ENCODE measurements around the gene CSRP2. TPM values are rescaled to one million over a fixed set of nuclear protein-coding genes. Genes with fewer than 3 reads are reported as not detected.

Gene CSRP2
- total and polyA plus RNA-seq, 4 experiments from 2014 or later = 0.11 to 0.83 TPM; not detected in 2

- Mint-ChIP-seq H3K27me3 (peaks cover 4 to 16% of the 10 kb centered on the region in 2 donors), H3K4me1 (no peaks in the 10 kb centered on the region), H3K27ac (no peak overlapping the region), H3K4me3 (no peak overlapping the region), H3K9me3 (no peaks in the 10 kb centered on the region), H3K36me3 (no peaks in the 10 kb centered on the region)
- H3K36me3 ChIP-seq (ENCODE audit: insufficient read depth, low read length) = no peaks in the 10 kb centered on the region
- H3K27ac ChIP-seq (ENCODE audit: low read depth, low read length) = no peak overlapping the region
- H3K9me3 ChIP-seq (ENCODE audit: control insufficient read depth in 1 of 2, low read length in 2 of 2) = no peaks in the 10 kb centered on the region
- no peak for DNase-seq
- CTCF ChIA-PET (ENCODE audit: partially characterized antibody) = no interaction called here
- intact Hi-C loops (cut with micrococcal nuclease) = no loop called here
- no peaks in the 10 kb centered on the region for H3K4me1 ChIP-seq (ENCODE audit: insufficient read depth, low read length)
- no peaks in the 10 kb centered on the region for H3K27me3 ChIP-seq (ENCODE audit: insufficient read depth, low read length)
- H3K4me3 ChIP-seq (ENCODE audit: low read length in 2 of 2) = no peak overlapping the region
- POLR2A ChIA-PET (ENCODE audit: partially characterized antibody) = no interaction called here
Observed at GRCh38 chr12:76920172-76921099, 41.6 kb upstream of the CSRP2 start.

DNA sequence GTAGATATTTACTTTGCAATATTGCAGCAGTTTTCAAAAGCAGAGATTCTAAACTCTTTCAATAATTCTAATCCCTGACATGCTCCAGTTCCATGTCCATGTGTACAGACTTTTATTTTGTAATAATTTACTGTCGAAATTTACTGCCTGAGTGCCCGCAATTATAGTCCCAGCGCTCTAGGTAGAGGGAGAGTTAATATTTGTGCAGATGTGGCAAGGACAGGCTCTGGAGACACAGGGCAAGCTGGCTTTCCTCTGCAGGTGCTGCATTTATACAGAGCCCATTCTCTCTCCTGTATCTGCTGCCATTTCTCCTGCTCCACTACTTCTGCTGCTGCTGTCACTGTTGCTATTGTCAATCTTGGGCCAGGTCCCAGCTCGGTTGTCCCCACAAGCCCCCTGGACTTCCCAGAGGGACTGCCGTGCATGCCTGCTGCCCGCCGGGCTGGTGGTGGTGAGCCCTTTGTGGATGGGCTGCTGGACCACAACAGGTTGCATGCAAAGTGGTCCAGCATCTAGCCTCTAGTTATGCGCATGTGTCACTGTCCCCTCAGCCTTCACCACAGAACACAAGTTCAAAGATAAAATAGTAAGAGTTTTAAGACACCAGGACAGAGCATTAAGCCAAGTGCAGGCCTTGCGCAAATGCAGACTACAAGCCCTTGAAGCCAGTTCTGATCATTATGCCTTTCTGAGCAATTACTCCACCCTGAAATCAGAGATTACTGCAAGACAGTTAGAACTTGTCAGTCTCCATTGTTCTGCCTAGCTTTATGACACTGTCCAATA is 40.8 kb upstream of the CSRP2 start:
- no peaks in the 10 kb centered on the region for H3K36me3 Mint-ChIP-seq
- H3K4me1 Mint-ChIP-seq = no peaks in the 10 kb centered on the region
- no peaks in the 10 kb centered on the region for H3K27me3 ChIP-seq (ENCODE audit: insufficient read depth, low read length)
- H3K4me3 Mint-ChIP-seq = no peak overlapping the region
- H3K27ac ChIP-seq (ENCODE audit: low read depth, low read length) = no peak overlapping the region
- no peak overlapping the region for H3K4me3 ChIP-seq (ENCODE audit: low read length in 2 of 2)
- no peak overlapping the region for H3K27ac Mint-ChIP-seq
- peaks cover 4 to 18% of the 10 kb centered on the region in 2 donors for H3K27me3 Mint-ChIP-seq
- ChIA-PET CTCF (ENCODE audit: partially characterized antibody) (no interaction called here), POLR2A (ENCODE audit: partially characterized antibody) (no interaction called here)
- intact Hi-C loops (cut with micrococcal nuclease) = no loop called here
- no peaks in the 10 kb centered on the region for H3K9me3 Mint-ChIP-seq
- H3K4me1 ChIP-seq (ENCODE audit: insufficient read depth, low read length) = no peaks in the 10 kb centered on the region
- no peaks in the 10 kb centered on the region for H3K9me3 ChIP-seq (ENCODE audit: control insufficient read depth in 1 of 2, low read length in 2 of 2)
- no peak for DNase-seq
- no peaks in the 10 kb centered on the region for H3K36me3 ChIP-seq (ENCODE audit: insufficient read depth, low read length)

- Mint-ChIP-seq H3K27me3 (peaks cover 5 to 27% of the 10 kb centered on the region in 2 donors), H3K27ac (no peak overlapping the region), H3K4me1 (no peaks in the 10 kb centered on the region), H3K36me3 (no peaks in the 10 kb centered on the region), H3K9me3 (no peaks in the 10 kb centered on the region), H3K4me3 (no peak overlapping the region)
- CTCF ChIA-PET (ENCODE audit: partially characterized antibody) = no interaction called here
- intact Hi-C loops (cut with micrococcal nuclease) = no loop called here
- H3K4me3 ChIP-seq (ENCODE audit: low read length in 2 of 2) = no peak overlapping the region
- H3K27ac ChIP-seq (ENCODE audit: low read depth, low read length) = no peak overlapping the region
- H3K36me3 ChIP-seq (ENCODE audit: insufficient read depth, low read length) = no peaks in the 10 kb centered on the region
- POLR2A ChIA-PET (ENCODE audit: partially characterized antibody) = no interaction called here
- no peaks in the 10 kb centered on the region for H3K27me3 ChIP-seq (ENCODE audit: insufficient read depth, low read length)
- no peaks in the 10 kb centered on the region for H3K9me3 ChIP-seq (ENCODE audit: control insufficient read depth in 1 of 2, low read length in 2 of 2)
- no peak for DNase-seq
- no peaks in the 10 kb centered on the region for H3K4me1 ChIP-seq (ENCODE audit: insufficient read depth, low read length)
Observed at GRCh38 chr12:76916170-76916540, 37.3 kb upstream of the CSRP2 start.

DNA sequence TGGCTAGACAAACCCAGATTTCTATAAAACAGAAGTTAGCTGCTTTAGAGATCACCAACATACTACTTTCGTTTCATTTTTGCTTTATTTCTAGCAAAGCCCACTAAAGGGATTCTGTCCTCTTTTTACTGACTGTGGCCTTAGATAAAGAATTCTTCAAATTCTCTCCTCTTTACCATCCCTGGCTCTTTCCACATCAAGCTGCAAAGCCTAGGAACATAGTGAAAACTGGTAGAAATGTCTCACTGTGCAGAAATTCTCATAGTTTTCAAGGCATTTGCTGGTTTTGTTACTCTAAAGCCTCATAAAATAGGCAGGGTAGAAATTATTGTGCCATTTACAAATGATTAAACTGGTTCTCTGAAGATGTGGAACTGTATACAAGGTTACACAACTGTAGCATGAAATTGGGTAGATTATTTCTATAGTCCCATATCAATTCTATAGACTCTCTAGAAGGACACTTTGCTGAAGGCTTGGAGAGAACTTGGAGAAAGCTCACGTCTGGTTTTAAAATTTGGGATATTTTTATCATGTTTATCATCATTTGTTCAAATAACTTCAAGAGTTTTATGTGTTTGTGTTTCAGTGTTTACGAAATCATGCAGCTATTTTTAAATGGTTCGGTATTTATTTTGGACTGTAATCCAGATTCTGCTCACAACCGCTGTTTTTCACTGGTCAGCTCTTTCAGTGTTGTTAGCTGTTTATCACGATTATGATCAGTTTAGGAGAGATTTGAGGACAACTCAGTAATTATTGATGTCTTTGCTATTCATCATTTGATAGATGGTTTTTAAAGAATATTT is 36.7 kb upstream of the CSRP2 start:
- ChIA-PET POLR2A (ENCODE audit: partially characterized antibody) (no interaction called here), CTCF (ENCODE audit: partially characterized antibody) (no interaction called here)
- no peaks in the 10 kb centered on the region for H3K9me3 ChIP-seq (ENCODE audit: control insufficient read depth in 1 of 2, low read length in 2 of 2)
- no peaks in the 10 kb centered on the region for H3K36me3 ChIP-seq (ENCODE audit: insufficient read depth, low read length)
- peaks cover 0 to 2% (median 0%) of the 10 kb centered on the region in 8 donors for H3K9me3 Mint-ChIP-seq
- H3K4me3 Mint-ChIP-seq = no peak overlapping the region
- peaks cover 8 to 27% of the 10 kb centered on the region in 2 donors for H3K27me3 Mint-ChIP-seq
- DNase-seq = no peak
- no peaks in the 10 kb centered on the region for H3K4me1 ChIP-seq (ENCODE audit: insufficient read depth, low read length)
- no peak overlapping the region for H3K4me3 ChIP-seq (ENCODE audit: low read length in 2 of 2)
- intact Hi-C loops (cut with micrococcal nuclease) = no loop called here
- H3K27ac ChIP-seq (ENCODE audit: low read depth, low read length) = no peak overlapping the region
- H3K36me3 Mint-ChIP-seq = no peaks in the 10 kb centered on the region
- no peaks in the 10 kb centered on the region for H3K4me1 Mint-ChIP-seq
- no peaks in the 10 kb centered on the region for H3K27me3 ChIP-seq (ENCODE audit: insufficient read depth, low read length)
- no peak overlapping the region for H3K27ac Mint-ChIP-seq

- intact Hi-C loops (cut with micrococcal nuclease) = no loop called here
- Histone ChIP-seq H3K4me1 (ENCODE audit: insufficient read depth, low read length) (no peaks in the 10 kb centered on the region), H3K4me3 (ENCODE audit: low read length in 2 of 2) (no peak overlapping the region), H3K27ac (ENCODE audit: low read depth, low read length) (no peak overlapping the region), H3K36me3 (ENCODE audit: insufficient read depth, low read length) (no peaks in the 10 kb centered on the region), H3K9me3 (ENCODE audit: control insufficient read depth in 1 of 2, low read length in 2 of 2) (no peaks in the 10 kb centered on the region), H3K27me3 (ENCODE audit: insufficient read depth, low read length) (no peaks in the 10 kb centered on the region)
- ChIA-PET POLR2A (ENCODE audit: partially characterized antibody) (no interaction called here), CTCF (ENCODE audit: partially characterized antibody) (no interaction called here)
- no peak overlapping the region for H3K27ac Mint-ChIP-seq
- no peak for DNase-seq
- H3K4me3 Mint-ChIP-seq = no peak overlapping the region
- peaks cover 9 to 21% of the 10 kb centered on the region in 2 donors for H3K27me3 Mint-ChIP-seq
- H3K36me3 Mint-ChIP-seq = no peaks in the 10 kb centered on the region
- peaks cover 0 to 4% (median 0%) of the 10 kb centered on the region in 8 donors for H3K9me3 Mint-ChIP-seq
- H3K4me1 Mint-ChIP-seq = no peaks in the 10 kb centered on the region
Observed at GRCh38 chr12:76914102-76914859, 35.5 kb upstream of the CSRP2 start.

DNA sequence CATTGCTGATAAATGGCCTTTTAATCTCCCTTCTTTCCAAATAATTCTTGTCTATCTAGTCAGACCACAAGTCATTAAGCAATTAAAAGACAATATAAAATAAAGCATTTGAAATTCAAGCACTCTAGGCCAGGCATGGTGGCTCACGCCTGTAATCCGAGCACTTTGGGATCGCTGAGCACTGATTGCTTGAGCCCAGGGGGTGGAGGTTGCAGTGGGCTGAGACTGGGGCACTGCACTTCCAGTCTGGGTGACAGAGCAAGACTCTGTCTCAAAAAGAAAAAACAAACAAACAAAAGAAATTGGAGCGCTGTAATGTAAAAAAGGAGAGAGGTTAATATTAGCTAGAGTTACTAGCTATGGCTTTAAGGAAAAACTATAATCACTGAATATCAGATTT is 30.5 kb upstream of the CSRP2 start:
- Mint-ChIP-seq H3K9me3 (peaks cover 0 to 4% (median 0%) of the 10 kb centered on the region in 8 donors), H3K27me3 (peaks cover 10 to 16% of the 10 kb centered on the region in 2 donors), H3K36me3 (no peaks in the 10 kb centered on the region), H3K27ac (no peak overlapping the region), H3K4me3 (no peak overlapping the region), H3K4me1 (no peaks in the 10 kb centered on the region)
- CTCF ChIA-PET (ENCODE audit: partially characterized antibody) = no interaction called here
- DNase-seq = no peak
- H3K36me3 ChIP-seq (ENCODE audit: insufficient read depth, low read length) = no peaks in the 10 kb centered on the region
- intact Hi-C loops (cut with micrococcal nuclease) = no loop called here
- H3K4me1 ChIP-seq (ENCODE audit: insufficient read depth, low read length) = no peaks in the 10 kb centered on the region
- no peak overlapping the region for H3K27ac ChIP-seq (ENCODE audit: low read depth, low read length)
- no peak overlapping the region for H3K4me3 ChIP-seq (ENCODE audit: low read length in 2 of 2)
- no peaks in the 10 kb centered on the region for H3K27me3 ChIP-seq (ENCODE audit: insufficient read depth, low read length)
- POLR2A ChIA-PET (ENCODE audit: partially characterized antibody) = no interaction called here
- H3K9me3 ChIP-seq (ENCODE audit: control insufficient read depth in 1 of 2, low read length in 2 of 2) = no peaks in the 10 kb centered on the region

Measured in CD4-positive, alpha-beta memory T cell (primary cell).